HG03439 (cell line): ENCODE results near the gene RGS8.

Source experiments
- ATAC-seq: cut with Tn5 transposase; IDR thresholded peaks from one replicate; pipeline ENCODE4 v1.9.1; 2021; ENCODE audit warnings: mild to moderate bottlenecking, moderate library complexity; ENCODE audit not compliant: unreplicated experiment

The RGS8 gene

GRCh38 chr1:182642461-182642860 is 41.9 kb downstream of the RGS8 start:
- ATAC-seq, result no peak

DNA sequence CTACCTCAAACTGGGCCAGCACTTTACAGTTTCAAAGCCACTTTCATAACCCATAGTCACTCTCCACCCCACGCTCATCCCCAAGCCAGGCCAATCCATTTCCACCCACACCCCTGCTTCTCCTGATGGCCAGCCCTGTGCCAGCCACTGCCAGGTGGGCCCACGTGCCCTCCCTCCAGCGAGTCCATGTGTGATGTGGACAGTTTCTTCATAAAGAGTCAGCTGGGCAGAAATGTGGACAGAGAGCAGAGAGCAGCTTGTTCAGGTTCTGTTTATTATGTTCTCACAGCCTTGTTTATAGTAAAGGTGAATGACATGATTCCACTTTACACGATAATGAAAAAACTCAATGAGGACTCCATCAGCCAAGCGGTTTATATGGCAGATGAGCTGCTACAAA is 42.8 kb downstream of the RGS8 start:
- no peak for ATAC-seq

GRCh38 chr1:182639330-182639729 is 45.1 kb downstream of the RGS8 start:
- no peak for ATAC-seq

DNA sequence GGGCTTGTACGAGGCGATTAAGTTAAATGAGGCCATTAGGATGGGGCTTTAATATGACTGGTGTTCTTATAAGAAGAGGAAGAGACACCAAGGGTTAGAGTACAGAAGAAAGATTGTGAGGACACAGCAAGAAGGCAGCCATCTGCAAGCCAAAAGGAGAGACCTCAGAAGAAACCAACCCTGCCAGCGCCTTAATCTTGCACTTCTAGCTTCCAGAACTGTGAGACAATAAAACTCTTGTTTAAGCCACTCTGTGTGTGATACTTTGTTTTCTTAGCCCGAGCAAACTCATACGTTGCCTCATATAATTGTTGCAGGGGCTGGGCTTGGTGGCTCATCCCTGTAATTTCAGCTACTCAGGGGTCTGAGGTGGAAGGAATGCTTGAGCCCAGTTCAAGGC is 46.6 kb downstream of the RGS8 start:
- no peak for ATAC-seq

DNA sequence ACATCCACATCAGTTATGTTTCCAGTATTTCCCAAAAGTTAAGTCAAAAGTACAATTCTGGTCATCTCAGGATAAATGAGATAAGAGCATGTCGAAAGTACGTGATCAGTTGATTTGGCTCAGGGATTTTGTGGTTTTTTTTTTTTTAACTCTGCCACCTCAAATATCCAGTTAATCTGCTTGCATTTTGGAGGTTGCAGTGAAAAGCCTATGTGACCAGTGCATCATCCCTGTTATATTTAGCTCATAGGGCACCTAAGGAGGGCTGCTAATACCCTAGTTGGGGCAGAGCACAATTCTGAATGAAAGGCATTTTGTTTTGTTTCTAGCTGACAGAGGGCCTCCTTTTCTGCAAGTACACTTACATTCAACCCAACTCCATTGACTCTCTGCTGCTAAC is 48.5 kb downstream of the RGS8 start:
- no peak for ATAC-seq
